ENCODE data around the gene SPOUT1.

- TF ChIP-seq POLR2A (IDR thresholded peaks at IDR 0.05; ENCODE audit: low read length) (no peak), GATA1 (IDR thresholded peaks at IDR 0.05; ENCODE audit: low read depth, low read length) (no peak)
Measured at GRCh38 chr9:128785427-128785826, 44.2 kb downstream of the SPOUT1 start.
